H9 (cell line): ENCODE results near the gene SIM1. TPM values are rescaled to one million over a fixed set of nuclear protein-coding genes. Genes with fewer than 3 reads are reported as not detected.

Experiments
- DNase-seq: peaks from one replicate; pipeline ENCODE4 v3.0.0-alpha.2; 2017
- H2AFZ ChIP-seq: one replicate; pipeline ENCODE4 v1.6.1; 2013; ENCODE audit warnings: mild to moderate bottlenecking, low read length, control low read depth, moderate library complexity
- H2AK5ac ChIP-seq: 2 replicates; pipeline ENCODE4 v1.6.1; 2013; ENCODE audit warnings: low read length, control low read depth, mixed read lengths; ENCODE audit not compliant: insufficient read length
- H2BK120ac ChIP-seq: one replicate; pipeline ENCODE4 v1.6.1; 2013; ENCODE audit warnings: low read depth, mild to moderate bottlenecking, low read length, control low read depth, inconsistent platforms; ENCODE audit not compliant: poor library complexity, severe bottlenecking
- H2BK12ac ChIP-seq: 2 replicates; pipeline ENCODE4 v1.6.1; 2013; ENCODE audit warnings: low read length, control low read depth, mixed read lengths, low read depth; ENCODE audit not compliant: insufficient read length
- H2BK15ac ChIP-seq: 2 replicates; pipeline ENCODE4 v1.6.1; 2013; ENCODE audit warnings: low read depth, low read length, control low read depth
- H2BK20ac ChIP-seq: one replicate; pipeline ENCODE4 v1.6.1; 2013; ENCODE audit warnings: low read depth, mild to moderate bottlenecking, low read length, control low read depth, inconsistent platforms; ENCODE audit not compliant: poor library complexity, severe bottlenecking
- H2BK5ac ChIP-seq: 2 replicates; pipeline ENCODE4 v1.6.1; 2013; ENCODE audit warnings: low read length, control low read depth, mixed read lengths; ENCODE audit not compliant: insufficient read length
- H3K14ac ChIP-seq: 2 replicates; pipeline ENCODE4 v1.6.1; 2013; ENCODE audit warnings: low read length, control low read depth; ENCODE audit not compliant: insufficient read depth
- H3K18ac ChIP-seq: 2 replicates; pipeline ENCODE4 v1.6.1; 2013; ENCODE audit warnings: low read depth, mild to moderate bottlenecking, mixed read lengths, low read length, control low read depth; ENCODE audit not compliant: insufficient read length
- H3K23ac ChIP-seq: 2 replicates; pipeline ENCODE4 v1.6.1; 2013; ENCODE audit warnings: low read length, control low read depth, mixed read lengths, low read depth; ENCODE audit not compliant: insufficient read length
- H3K23me2 ChIP-seq: 2 replicates; pipeline ENCODE4 v1.6.1; 2013; ENCODE audit warnings: low read depth, mild to moderate bottlenecking, mixed read lengths, low read length, control low read depth; ENCODE audit not compliant: insufficient read length, poor library complexity, severe bottlenecking
- H3K27ac ChIP-seq: 2 replicates; pipeline ENCODE4 v1.5.1; 2013; ENCODE audit warnings: low read length, control low read depth, mixed read lengths, low read depth; ENCODE audit not compliant: insufficient read length
- H3K27me3 ChIP-seq: 2 replicates; pipeline ENCODE4 v1.6.1; 2013; ENCODE audit warnings: low read length, control low read depth, inconsistent platforms; ENCODE audit not compliant: insufficient read depth
- H3K4ac ChIP-seq: 2 replicates; pipeline ENCODE4 v1.6.1; 2013; ENCODE audit warnings: low read depth, mild to moderate bottlenecking, control low read depth, inconsistent platforms, low read length, moderate library complexity
- H3K4me1 ChIP-seq: 2 replicates; pipeline ENCODE4 v1.6.1; 2013; ENCODE audit warnings: low read length, control low read depth, inconsistent platforms; ENCODE audit not compliant: insufficient read depth
- H3K4me2 ChIP-seq: 2 replicates; pipeline ENCODE4 v1.6.1; 2013; ENCODE audit warnings: low read length, control low read depth, mixed read lengths; ENCODE audit not compliant: insufficient read length, insufficient read depth
- H3K56ac ChIP-seq: 2 replicates; pipeline ENCODE4 v1.6.1; 2013; ENCODE audit warnings: low read depth, mild to moderate bottlenecking, mixed read lengths, low read length, control low read depth; ENCODE audit not compliant: insufficient read length
- H3K79me1 ChIP-seq: 2 replicates; pipeline ENCODE4 v1.6.1; 2013; ENCODE audit warnings: low read depth, mild to moderate bottlenecking, moderate library complexity, low read length, control low read depth, inconsistent platforms; ENCODE audit not compliant: insufficient read depth, poor library complexity, severe bottlenecking
- H3K79me2 ChIP-seq: 2 replicates; pipeline ENCODE4 v1.6.1; 2013; ENCODE audit warnings: low read length, control low read depth, inconsistent platforms; ENCODE audit not compliant: insufficient read depth
- H3K9ac ChIP-seq: 2 replicates; pipeline ENCODE4 v1.6.1; 2013; ENCODE audit warnings: low read length, control low read depth, mixed read lengths; ENCODE audit not compliant: insufficient read length; ENCODE audit errors: extremely low read depth
- H3K9me3 ChIP-seq: one replicate; pipeline ENCODE4 v1.6.1; 2013; ENCODE audit warnings: low read depth, low read length, inconsistent platforms; ENCODE audit not compliant: control insufficient read depth
- H3T11ph ChIP-seq: one replicate; pipeline ENCODE4 v1.6.1; 2013; ENCODE audit warnings: mild to moderate bottlenecking, low read length, control low read depth, inconsistent platforms
- H4K20me1 ChIP-seq: one replicate; pipeline ENCODE4 v1.6.1; 2013; ENCODE audit not compliant: control insufficient read depth, insufficient read length, insufficient read depth
- H4K5ac ChIP-seq: 2 replicates; pipeline ENCODE4 v1.6.1; 2013; ENCODE audit warnings: low read depth, mild to moderate bottlenecking, mixed read lengths, low read length, control low read depth; ENCODE audit not compliant: insufficient read length
- H4K8ac ChIP-seq: replicated peaks from 2 replicates; pipeline ENCODE4 v1.6.1; 2013; ENCODE audit warnings: low read length, control low read depth, mixed read lengths, low read depth; ENCODE audit not compliant: insufficient read length
- H4K91ac ChIP-seq: 2 replicates; pipeline ENCODE4 v1.6.1; 2013; ENCODE audit warnings: low read depth, mild to moderate bottlenecking, moderate library complexity, mixed read lengths, low read length, control low read depth; ENCODE audit not compliant: insufficient read length
- H3K27ac Mint-ChIP-seq, 3 experiments: 2 replicates in 2 of 3; 3 replicates in 1 of 3; pipeline ENCODE4 v1.8.0; 2020 to 2021; ENCODE audit warnings: mixed read lengths in 3 of 3, mild to moderate bottlenecking in 1 of 3, moderate library complexity in 1 of 3
- H3K27me3 Mint-ChIP-seq: 2 replicates; pipeline ENCODE4 v1.8.0; 2021; ENCODE audit warnings: low read depth, mild to moderate bottlenecking, moderate library complexity, mixed read lengths
- H3K36me3 Mint-ChIP-seq, 3 experiments: 2 replicates in 2 of 3; 3 replicates in 1 of 3; pipeline ENCODE4 v1.8.0; 2020 to 2021; ENCODE audit warnings: low read depth in 3 of 3, mixed read lengths in 3 of 3; ENCODE audit not compliant: insufficient read depth in 1 of 3
- H3K4me1 Mint-ChIP-seq, 2 experiments: 2 replicates each; pipeline ENCODE4 v1.8.0; 2020; ENCODE audit warnings: mixed read lengths in 2 of 2
- H3K4me3 Mint-ChIP-seq, 2 experiments: 2 replicates in 1 of 2; 3 replicates in 1 of 2; pipeline ENCODE4 v1.8.0; 2020 to 2021; ENCODE audit warnings: mild to moderate bottlenecking in 2 of 2, mixed read lengths in 2 of 2, moderate library complexity in 1 of 2
- H3K9me3 Mint-ChIP-seq, 2 experiments: 2 replicates in 1 of 2; 3 replicates in 1 of 2; pipeline ENCODE4 v1.8.0; 2020; ENCODE audit warnings: mild to moderate bottlenecking in 2 of 2, mixed read lengths in 2 of 2, moderate library complexity in 1 of 2
- WGBS: extraction: QIAGEN DNeasy Blood & Tissue Kit; methylation state at CpG from one replicate; pipeline ENCODE4 v1.1.7; 2013; ENCODE audit warnings: missing lambda C conversion rate, low lambda C conversion rate, mixed read lengths; ENCODE audit not compliant: insufficient read length; ENCODE audit errors: extremely low coverage; 5-methylcytosine and 5-hydroxymethylcytosine counted together
- total RNA-seq: library from RNA; stranded (reverse); gene quantifications from 2 replicates; pipeline ENCODE4 v1.2.1, GENCODE V29; 2021
- TF ChIP-seq, protein P1 (sequence below): fragments of 200-600 bp; sonication (generic); conservative IDR thresholded peaks from 3 replicates; pipeline ENCODE4 v1.8.0; 2021; ENCODE audit warnings: antibody characterized with exemption, mild to moderate bottlenecking

The SIM1 gene
- total RNA-seq, 1 experiment from 2014 or later = not detected

DNA sequence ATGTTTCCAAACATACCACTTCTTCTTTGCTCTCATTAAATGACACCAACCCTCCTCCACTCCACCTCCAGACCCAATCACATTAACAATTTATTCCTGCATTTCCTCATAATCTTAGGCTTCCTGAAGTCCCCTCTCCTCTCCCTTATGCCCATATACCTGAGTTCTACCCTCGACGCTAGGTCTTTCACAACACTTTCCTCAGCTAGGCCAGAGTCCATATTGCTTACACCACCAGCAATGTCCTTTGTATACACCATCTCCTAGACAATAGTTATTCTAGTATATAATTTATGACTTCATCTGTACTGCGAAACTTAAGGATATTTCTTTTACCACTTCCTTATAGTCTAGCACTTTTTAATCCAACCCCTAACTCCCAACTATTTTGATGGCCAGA, 47.7 kb downstream of the SIM1 start:
- no peak overlapping the region for H2AFZ ChIP-seq
- H3K23ac ChIP-seq = no peak overlapping the region
- no peak overlapping the region for H4K8ac ChIP-seq
- H3K27ac ChIP-seq = no peak overlapping the region
- DNase-seq = no peak
- H3K36me3 Mint-ChIP-seq = peaks cover 0 to 7% (median 5%) of the 10 kb centered on the region in 3 experiments; a peak in 4 of 7 replicates
- TF ChIP-seq, protein P1, sequence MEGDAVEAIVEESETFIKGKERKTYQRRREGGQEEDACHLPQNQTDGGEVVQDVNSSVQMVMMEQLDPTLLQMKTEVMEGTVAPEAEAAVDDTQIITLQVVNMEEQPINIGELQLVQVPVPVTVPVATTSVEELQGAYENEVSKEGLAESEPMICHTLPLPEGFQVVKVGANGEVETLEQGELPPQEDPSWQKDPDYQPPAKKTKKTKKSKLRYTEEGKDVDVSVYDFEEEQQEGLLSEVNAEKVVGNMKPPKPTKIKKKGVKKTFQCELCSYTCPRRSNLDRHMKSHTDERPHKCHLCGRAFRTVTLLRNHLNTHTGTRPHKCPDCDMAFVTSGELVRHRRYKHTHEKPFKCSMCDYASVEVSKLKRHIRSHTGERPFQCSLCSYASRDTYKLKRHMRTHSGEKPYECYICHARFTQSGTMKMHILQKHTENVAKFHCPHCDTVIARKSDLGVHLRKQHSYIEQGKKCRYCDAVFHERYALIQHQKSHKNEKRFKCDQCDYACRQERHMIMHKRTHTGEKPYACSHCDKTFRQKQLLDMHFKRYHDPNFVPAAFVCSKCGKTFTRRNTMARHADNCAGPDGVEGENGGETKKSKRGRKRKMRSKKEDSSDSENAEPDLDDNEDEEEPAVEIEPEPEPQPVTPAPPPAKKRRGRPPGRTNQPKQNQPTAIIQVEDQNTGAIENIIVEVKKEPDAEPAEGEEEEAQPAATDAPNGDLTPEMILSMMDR = no peak
- H2BK12ac ChIP-seq = no peak overlapping the region
- peaks cover 16 to 20% of the 10 kb centered on the region in 2 experiments for H3K4me1 Mint-ChIP-seq
- H3K4ac ChIP-seq = no peak overlapping the region
- H2BK5ac ChIP-seq = no peak overlapping the region
- no peak overlapping the region for H3K4me3 Mint-ChIP-seq
- H3K9me3 Mint-ChIP-seq = peaks cover 7% of the 10 kb centered on the region in 2 experiments
- no peak overlapping the region for H3K4me2 ChIP-seq
- H4K5ac ChIP-seq = no peak overlapping the region
- no peak overlapping the region for H2BK15ac ChIP-seq
- peaks cover 4% of the 10 kb centered on the region; the same call in 1 of the 2 replicates for H3K4me1 ChIP-seq
- no peaks in the 10 kb centered on the region for H3K27me3 ChIP-seq
- H2AK5ac ChIP-seq = no peak overlapping the region
- no peaks in the 10 kb centered on the region for H3K9me3 ChIP-seq
- no peaks in the 10 kb centered on the region for H3K27me3 Mint-ChIP-seq
- peak overlapping the region in 1 of 3 experiments; percentile 63; a peak in 1 of 7 replicates for H3K27ac Mint-ChIP-seq
- no peaks in the 10 kb centered on the region for H4K20me1 ChIP-seq
- H3K56ac ChIP-seq = no peak overlapping the region
- H2BK120ac ChIP-seq = no peak overlapping the region
- H3K14ac ChIP-seq = no peak overlapping the region
- no peak overlapping the region for H2BK20ac ChIP-seq
- H4K91ac ChIP-seq = no peak overlapping the region
- no peaks in the 10 kb centered on the region for H3K79me1 ChIP-seq
- H3K23me2 ChIP-seq = no peaks in the 10 kb centered on the region
- no CpG with 5 or more reads among the region's 3 CpGs for WGBS
- no peak overlapping the region for H3T11ph ChIP-seq
- H3K9ac ChIP-seq = no peak overlapping the region
- H3K18ac ChIP-seq = no peak overlapping the region
- no peaks in the 10 kb centered on the region for H3K79me2 ChIP-seq
